HG03280 (cell line): ENCODE data around the gene HERPUD1.

Source experiments
- ATAC-seq: cut with Tn5 transposase; IDR thresholded peaks from one replicate; pipeline ENCODE4 v1.9.1; 2021; ENCODE audit warnings: mild to moderate bottlenecking, moderate library complexity; ENCODE audit not compliant: unreplicated experiment

The HERPUD1 gene

GRCh38 chr16:56994311-56994710 is 62.4 kb downstream of the HERPUD1 start:
- no peak for ATAC-seq
